HEK293T (cell line): ENCODE measurements around the gene NPVF.

ENCODE experiments used
- ARNT ChIP-seq: fragments of 450-650 bp; IDR thresholded peaks from 2 replicates; pipeline ENCODE4 v1.6.1; 2017; ENCODE audit warnings: mild to moderate bottlenecking
- HDGF ChIP-seq: fragments of 450-650 bp; IDR thresholded peaks from 2 replicates; pipeline ENCODE4 v1.6.1; 2017; ENCODE audit warnings: antibody characterized with exemption, borderline replicate concordance
- SP1 ChIP-seq: fragments of 450-650 bp; IDR thresholded peaks from 2 replicates; pipeline ENCODE4 v1.6.1; 2017
- TARDBP ChIP-seq: fragments of 450-650 bp; IDR thresholded peaks from 2 replicates; pipeline ENCODE4 v1.6.1; 2016

DNA sequence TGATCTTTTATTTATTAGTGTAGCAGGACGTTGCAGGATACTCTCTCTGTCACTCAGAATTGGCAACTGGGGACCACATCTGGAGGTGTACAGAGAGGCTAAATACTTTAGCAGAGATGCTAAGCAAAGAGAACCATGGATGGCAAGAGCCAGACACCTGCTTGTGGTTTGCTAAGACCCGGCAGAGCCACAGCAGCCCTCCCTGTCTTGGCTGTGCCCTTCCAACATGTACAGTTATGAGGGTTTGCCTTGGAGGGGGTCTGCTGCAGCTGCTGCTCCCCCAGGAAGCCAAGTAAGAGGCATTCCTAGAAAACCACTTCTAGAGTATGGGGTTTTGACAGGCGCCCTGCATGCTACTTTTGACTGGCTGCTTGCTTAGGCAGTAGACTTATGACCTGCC, 5.1 kb downstream of the NPVF start:
- TF ChIP-seq TARDBP (no peak), ARNT (no peak), SP1 (no peak), HDGF (no peak)
